NCI-H187 treated with DMSO at 0.1 percent for 48 hours (cell line): ENCODE measurements around the gene HPCA.

Experiments used
- DNase-seq: peaks from one replicate; lab custom pipeline; 2025; lab: John Stamatoyannopoulos, UW

The HPCA gene

GRCh38 chr1:32934535-32934934, 48.2 kb downstream of the HPCA start:
- no peak for DNase-seq

GRCh38 chr1:32937061-32937460, 50.8 kb downstream of the HPCA start:
- DNase-seq = no peak

GRCh38 chr1:32939655-32940371, 53.5 kb downstream of the HPCA start:
- no peak for DNase-seq

- DNase-seq = no peak
Observed at GRCh38 chr1:32944180-32944579, 57.9 kb downstream of the HPCA start.
